ENCODE results near the gene GCSAML. TPM values are rescaled to one million over a fixed set of nuclear protein-coding genes. Genes with fewer than 3 reads are reported as not detected.

GCSAML gene
- total and polyA plus RNA-seq, 2 experiments from 2014 or later = not detected

GRCh38 chr1:247552231-247552630 is 3.3 kb downstream of the GCSAML start:
- DNase-seq (ENCODE audit: low spot score) (no peak), ATAC-seq (no peak)
- Histone ChIP-seq H2AFZ (no peak overlapping the region), H3F3A (replicated peaks; ENCODE audit: low read depth) (no peaks in the 10 kb centered on the region), H3K4me2 (no peak overlapping the region), H3K27ac (ENCODE audit: low read depth) (no peak overlapping the region), H4K20me1 (replicated peaks; ENCODE audit: insufficient read depth) (no peaks in the 10 kb centered on the region), H3K9me2 (ENCODE audit: insufficient read depth) (no peaks in the 10 kb centered on the region), H3K27me3 (ENCODE audit: insufficient read depth) (no peaks in the 10 kb centered on the region), H3K4me3 (no peak overlapping the region), H3K36me3 (ENCODE audit: insufficient read depth) (no peaks in the 10 kb centered on the region), H3K79me2 (replicated peaks; ENCODE audit: insufficient read depth) (no peaks in the 10 kb centered on the region), H3K4me1 (ENCODE audit: insufficient read depth) (peaks cover 12% of the 10 kb centered on the region; the same call in 1 of the 2 replicates)
- no peaks in the 10 kb centered on the region for H3K36me3 Mint-ChIP-seq (ENCODE audit: low read depth)
- H3K9me3 Mint-ChIP-seq = peaks cover 3% of the 10 kb centered on the region; the same call in 1 of the 3 replicates
- no peaks in the 10 kb centered on the region for H3K27me3 Mint-ChIP-seq (ENCODE audit: insufficient read depth, low read depth, poor library complexity)
- peaks cover 13% of the 10 kb centered on the region for H3K4me1 Mint-ChIP-seq
- TF ChIP-seq EZH2phosphoT487 (IDR thresholded peaks at IDR 0.05; ENCODE audit: unreplicated experiment) = no peak
- TF ChIP-seq ZNF114 (CRISPR knock-in tag; IDR thresholded peaks at IDR 0.05) = no peak
- TF ChIP-seq STAT1 (IDR thresholded peaks at IDR 0.05; ENCODE audit: unreplicated experiment) = no peak
- no peak for TF ChIP-seq REST (IDR thresholded peaks at IDR 0.05; ENCODE audit: unreplicated experiment)
- TF ChIP-seq CREB1 (CRISPR knock-in tag; IDR thresholded peaks at IDR 0.05; ENCODE audit: low read depth) = no peak
- no peak for TF ChIP-seq ZNF331 (CRISPR knock-in tag; IDR thresholded peaks at IDR 0.05; ENCODE audit: low read depth)
- TF ChIP-seq POLR2AphosphoS5 (IDR thresholded peaks at IDR 0.05; ENCODE audit: low read depth) = no peak
- TF ChIP-seq ZNF462 (CRISPR knock-in tag; IDR thresholded peaks at IDR 0.05) = no peak
- TF ChIP-seq JUNB (IDR thresholded peaks at IDR 0.05; ENCODE audit: unreplicated experiment) = no peak
- TF ChIP-seq, protein P1, sequence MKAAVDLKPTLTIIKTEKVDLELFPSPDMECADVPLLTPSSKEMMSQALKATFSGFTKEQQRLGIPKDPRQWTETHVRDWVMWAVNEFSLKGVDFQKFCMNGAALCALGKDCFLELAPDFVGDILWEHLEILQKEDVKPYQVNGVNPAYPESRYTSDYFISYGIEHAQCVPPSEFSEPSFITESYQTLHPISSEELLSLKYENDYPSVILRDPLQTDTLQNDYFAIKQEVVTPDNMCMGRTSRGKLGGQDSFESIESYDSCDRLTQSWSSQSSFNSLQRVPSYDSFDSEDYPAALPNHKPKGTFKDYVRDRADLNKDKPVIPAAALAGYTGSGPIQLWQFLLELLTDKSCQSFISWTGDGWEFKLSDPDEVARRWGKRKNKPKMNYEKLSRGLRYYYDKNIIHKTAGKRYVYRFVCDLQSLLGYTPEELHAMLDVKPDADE (IDR thresholded peaks at IDR 0.05) = no peak
- no peak for TF ChIP-seq NANOG (IDR thresholded peaks at IDR 0.05; ENCODE audit: borderline replicate concordance)
- no peak for TF ChIP-seq EZH2 (IDR thresholded peaks at IDR 0.05; ENCODE audit: low read depth, unreplicated experiment)
- TF ChIP-seq, protein P2, sequence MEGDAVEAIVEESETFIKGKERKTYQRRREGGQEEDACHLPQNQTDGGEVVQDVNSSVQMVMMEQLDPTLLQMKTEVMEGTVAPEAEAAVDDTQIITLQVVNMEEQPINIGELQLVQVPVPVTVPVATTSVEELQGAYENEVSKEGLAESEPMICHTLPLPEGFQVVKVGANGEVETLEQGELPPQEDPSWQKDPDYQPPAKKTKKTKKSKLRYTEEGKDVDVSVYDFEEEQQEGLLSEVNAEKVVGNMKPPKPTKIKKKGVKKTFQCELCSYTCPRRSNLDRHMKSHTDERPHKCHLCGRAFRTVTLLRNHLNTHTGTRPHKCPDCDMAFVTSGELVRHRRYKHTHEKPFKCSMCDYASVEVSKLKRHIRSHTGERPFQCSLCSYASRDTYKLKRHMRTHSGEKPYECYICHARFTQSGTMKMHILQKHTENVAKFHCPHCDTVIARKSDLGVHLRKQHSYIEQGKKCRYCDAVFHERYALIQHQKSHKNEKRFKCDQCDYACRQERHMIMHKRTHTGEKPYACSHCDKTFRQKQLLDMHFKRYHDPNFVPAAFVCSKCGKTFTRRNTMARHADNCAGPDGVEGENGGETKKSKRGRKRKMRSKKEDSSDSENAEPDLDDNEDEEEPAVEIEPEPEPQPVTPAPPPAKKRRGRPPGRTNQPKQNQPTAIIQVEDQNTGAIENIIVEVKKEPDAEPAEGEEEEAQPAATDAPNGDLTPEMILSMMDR (conservative IDR thresholded peaks at IDR 0.05; ENCODE audit: low read depth in 2 of 2) = no peak
- H3K4me3 Mint-ChIP-seq = no peak overlapping the region
- H3K27ac Mint-ChIP-seq = no peak overlapping the region
